HCT116 (cell line): ENCODE measurements around the gene CLCA4. TPM values are rescaled to one million over a fixed set of nuclear protein-coding genes. Genes with fewer than 3 reads are reported as not detected.

Experiments
- ATAC-seq: fragments of 200-7000 bp; cut with Tn5 transposase; 2 replicates; pipeline ENCODE4 v1.9.1; 2020; ENCODE audit warnings: mild to moderate bottlenecking, moderate library complexity
- BruUV-seq: library from RNA; stranded (reverse); fragments of 400-500 nt; replicated peaks from 2 replicates; lab custom pipeline; 2021; lab: Mats Ljungman, UMichigan
- CTCF ChIA-PET: fragments of 300-600 bp; sonication (Branson Sonifier 250); formaldehyde crosslinking; loops from one replicate; lab custom pipeline; 2021; ENCODE audit warnings: antibody characterized with exemption; lab: Charles Lee
- POLR2A ChIA-PET: fragments of 300-600, 350-600 bp; sonication (Branson Sonifier 250); formaldehyde crosslinking; loops from one replicate; lab custom pipeline; 2021; ENCODE audit warnings: antibody characterized with exemption; lab: Charles Lee
- RAD21 ChIA-PET, 2 experiments: fragments of 300-600 bp; sonication (Branson Sonifier 250); formaldehyde crosslinking; loops; one replicate each; lab custom pipeline; 2023; ENCODE audit warnings: low total read pairs in 2 of 2; ENCODE audit not compliant: uncharacterized antibody in 2 of 2, unreplicated experiment in 2 of 2, low non-redundant PET in 1 of 2; lab: Charles Lee
- DNase-seq: peaks from one replicate; pipeline ENCODE4 v3.0.0-alpha.2; 2010; ENCODE audit warnings: low read depth, low spot score
- H2AFZ ChIP-seq: fragments of 200-600 bp; shearing (Covaris generic), sonication (generic); 2 replicates; pipeline ENCODE4 v1.6.1; 2017; ENCODE audit warnings: low read depth, mixed run types, mixed read lengths, antibody characterized with exemption, low read length; ENCODE audit not compliant: poor library complexity, severe bottlenecking
- H3K27ac ChIP-seq: 2 replicates; pipeline ENCODE4 v1.5.1; 2012; ENCODE audit warnings: low read depth, low read length
- H3K27me3 ChIP-seq: fragments of 200-600 bp; sonication (generic); 2 replicates; pipeline ENCODE4 v1.6.1; 2016; ENCODE audit warnings: mixed run types, low read length, mixed read lengths; ENCODE audit not compliant: insufficient read depth
- H3K36me3 ChIP-seq, 2 experiments: fragments of 200-500 bp in 1 of 2; fragments of 200-600 bp in 1 of 2; sonication (Bioruptor generic) in 1 of 2; sonication (generic) in 1 of 2; 2 replicates each; pipeline versions ENCODE4 v1.5.1 to v1.6.1; 2014 to 2016; ENCODE audit warnings: low read length in 2 of 2, inconsistent platforms in 1 of 2, mixed read lengths in 1 of 2, mixed run types in 1 of 2; ENCODE audit not compliant: insufficient read depth in 2 of 2, control insufficient read depth in 1 of 2
- H3K4me1 ChIP-seq, 2 experiments: fragments of 200-600 bp in 1 of 2; sonication (generic) in 1 of 2; 2 replicates each; pipeline versions ENCODE4 v1.5.1 to v1.6.1; 2012 to 2017; ENCODE audit warnings: low read length in 2 of 2, inconsistent platforms in 1 of 2, mild to moderate bottlenecking in 1 of 2, mixed read lengths in 1 of 2, mixed run types in 1 of 2, moderate library complexity in 1 of 2; ENCODE audit not compliant: insufficient read depth in 2 of 2, control insufficient read depth in 1 of 2
- H3K4me2 ChIP-seq: fragments of 200-600 bp; sonication (generic); 2 replicates; pipeline ENCODE4 v1.6.1; 2017; ENCODE audit warnings: mixed run types, low read length, mixed read lengths
- H3K4me3 ChIP-seq, 2 experiments: fragments of 200-600 bp in 1 of 2; sonication (generic) in 1 of 2; replicated peaks in 1 of 2; 2 replicates each; pipeline ENCODE4 v1.5.1; 2011 to 2016; ENCODE audit warnings: low read length in 2 of 2, control low read depth in 1 of 2, low read depth in 1 of 2, mild to moderate bottlenecking in 1 of 2, mixed read lengths in 1 of 2, mixed run types in 1 of 2
- H3K79me2 ChIP-seq: fragments of 200-600 bp; sonication (generic); 2 replicates; pipeline ENCODE4 v1.6.1; 2017; ENCODE audit warnings: mild to moderate bottlenecking, mixed run types, low read length, moderate library complexity, mixed read lengths; ENCODE audit not compliant: insufficient read depth
- H3K9ac ChIP-seq: fragments of 200-600 bp; sonication (generic); 2 replicates; pipeline ENCODE4 v1.6.1; 2016; ENCODE audit warnings: low read length, mixed read lengths
- H3K9me2 ChIP-seq: fragments of 200-600 bp; sonication (generic), shearing (Covaris generic); 2 replicates; pipeline ENCODE4 v1.6.1; 2017; ENCODE audit warnings: mixed run types, mild to moderate bottlenecking, moderate library complexity; ENCODE audit not compliant: insufficient read depth
- H3K9me3 ChIP-seq, 2 experiments: fragments of 200-500 bp in 1 of 2; fragments of 200-600 bp in 1 of 2; sonication (Bioruptor generic) in 1 of 2; sonication (generic) in 1 of 2; 2 replicates each; pipeline ENCODE4 v1.6.1; 2014 to 2017; ENCODE audit warnings: low read length in 2 of 2, mixed read lengths in 2 of 2, inconsistent platforms in 1 of 2, low read depth in 1 of 2, mild to moderate bottlenecking in 1 of 2, mixed run types in 1 of 2, moderate library complexity in 1 of 2; ENCODE audit not compliant: control insufficient read depth in 1 of 2, insufficient read depth in 1 of 2
- H4K20me1 ChIP-seq: fragments of 200-600 bp; sonication (generic), shearing (Covaris generic); 2 replicates; pipeline ENCODE4 v1.6.1; 2017; ENCODE audit warnings: mixed run types, mild to moderate bottlenecking, moderate library complexity; ENCODE audit not compliant: insufficient read depth
- CBX3 ChIP-seq: IDR thresholded peaks from 2 replicates; pipeline ENCODE4 v1.6.1; 2012; ENCODE audit warnings: low read depth
- CEBPB ChIP-seq: IDR thresholded peaks from 2 replicates; pipeline ENCODE4 v1.6.1; 2012; ENCODE audit warnings: low read depth
- EGR1 ChIP-seq: IDR thresholded peaks from 2 replicates; pipeline ENCODE4 v1.6.1; 2012; ENCODE audit warnings: low read depth
- ELF1 ChIP-seq: IDR thresholded peaks from 2 replicates; pipeline ENCODE4 v1.6.1; 2012; ENCODE audit warnings: low read depth, borderline replicate concordance
- EZH2 ChIP-seq: fragments of 200-600 bp; sonication (generic); IDR thresholded peaks from 2 replicates; pipeline ENCODE4 v1.6.1; 2017; ENCODE audit warnings: antibody characterized with exemption, mixed run types
- MAX ChIP-seq: IDR thresholded peaks from 2 replicates; pipeline ENCODE4 v1.6.1; 2012
- RAD21 ChIP-seq: IDR thresholded peaks from 2 replicates; pipeline ENCODE4 v1.6.1; 2012; ENCODE audit warnings: low read depth, mild to moderate bottlenecking
- REST ChIP-seq: IDR thresholded peaks from 2 replicates; pipeline ENCODE4 v1.6.1; 2012; ENCODE audit warnings: low read depth
- SIN3A ChIP-seq: IDR thresholded peaks from 2 replicates; pipeline ENCODE4 v1.6.1; 2012; ENCODE audit warnings: low read depth
- SP1 ChIP-seq: IDR thresholded peaks from 2 replicates; pipeline ENCODE4 v1.6.1; 2012; ENCODE audit warnings: low read depth
- SRF ChIP-seq: IDR thresholded peaks from 2 replicates; pipeline ENCODE4 v1.6.1; 2012; ENCODE audit warnings: low read depth
- ZBTB33 ChIP-seq: IDR thresholded peaks from 2 replicates; pipeline ENCODE4 v1.6.1; 2011; ENCODE audit warnings: mild to moderate bottlenecking, low read length, moderate library complexity; ENCODE audit not compliant: insufficient replicate concordance; ENCODE audit errors: extremely low read depth
- ZNF274 ChIP-seq: fragments of 200-500 bp; sonication (Bioruptor generic); IDR thresholded peaks from 2 replicates; pipeline ENCODE4 v1.6.1; 2014; ENCODE audit warnings: mild to moderate bottlenecking, low read depth, low read length, inconsistent platforms
- intact Hi-C: fragments of 100-400 bp; cut with micrococcal nuclease; formaldehyde crosslinking; loops from 2 replicates; pipeline ENCODE4 v1.10.0; 2022
- total RNA-seq: library from RNA; stranded (reverse); gene quantifications from one replicate; pipeline ENCODE4 v1.2.1, GENCODE V29; 2021; ENCODE audit not compliant: unreplicated experiment
- TF ChIP-seq, protein P1 (sequence below): IDR thresholded peaks from 2 replicates; pipeline ENCODE4 v1.6.1; 2012
- TF ChIP-seq, protein P2 (sequence below), 3 experiments: fragments of 200-600 bp in 1 of 3; sonication (generic) in 1 of 3; IDR thresholded peaks in 2 of 3; conservative IDR thresholded peaks in 1 of 3; 2 replicates each; pipeline ENCODE4 v1.5.1; 2012 to 2017; ENCODE audit warnings: low read depth in 2 of 3, low read length in 2 of 3, antibody characterized with exemption in 1 of 3, borderline replicate concordance in 1 of 3, control low read depth in 1 of 3, mild to moderate bottlenecking in 1 of 3, mixed read lengths in 1 of 3, mixed run types in 1 of 3, moderate library complexity in 1 of 3; ENCODE audit not compliant: insufficient read depth in 1 of 3

The CLCA4 gene
- total RNA-seq, 1 experiment from 2014 or later = not detected

- no peak for TF ChIP-seq EGR1
- TF ChIP-seq CBX3 = no peak
- TF ChIP-seq ELF1 = no peak
- TF ChIP-seq CEBPB = no peak
- no peak for TF ChIP-seq RAD21
- no peak for TF ChIP-seq SRF
- TF ChIP-seq ZNF274 = no peak
- no peak for TF ChIP-seq SP1
- no peak for TF ChIP-seq SIN3A
- no peak for TF ChIP-seq ZBTB33
- no peak for TF ChIP-seq MAX
- TF ChIP-seq, protein P1, sequence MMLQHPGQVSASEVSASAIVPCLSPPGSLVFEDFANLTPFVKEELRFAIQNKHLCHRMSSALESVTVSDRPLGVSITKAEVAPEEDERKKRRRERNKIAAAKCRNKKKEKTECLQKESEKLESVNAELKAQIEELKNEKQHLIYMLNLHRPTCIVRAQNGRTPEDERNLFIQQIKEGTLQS = no peak
- TF ChIP-seq, protein P2, sequence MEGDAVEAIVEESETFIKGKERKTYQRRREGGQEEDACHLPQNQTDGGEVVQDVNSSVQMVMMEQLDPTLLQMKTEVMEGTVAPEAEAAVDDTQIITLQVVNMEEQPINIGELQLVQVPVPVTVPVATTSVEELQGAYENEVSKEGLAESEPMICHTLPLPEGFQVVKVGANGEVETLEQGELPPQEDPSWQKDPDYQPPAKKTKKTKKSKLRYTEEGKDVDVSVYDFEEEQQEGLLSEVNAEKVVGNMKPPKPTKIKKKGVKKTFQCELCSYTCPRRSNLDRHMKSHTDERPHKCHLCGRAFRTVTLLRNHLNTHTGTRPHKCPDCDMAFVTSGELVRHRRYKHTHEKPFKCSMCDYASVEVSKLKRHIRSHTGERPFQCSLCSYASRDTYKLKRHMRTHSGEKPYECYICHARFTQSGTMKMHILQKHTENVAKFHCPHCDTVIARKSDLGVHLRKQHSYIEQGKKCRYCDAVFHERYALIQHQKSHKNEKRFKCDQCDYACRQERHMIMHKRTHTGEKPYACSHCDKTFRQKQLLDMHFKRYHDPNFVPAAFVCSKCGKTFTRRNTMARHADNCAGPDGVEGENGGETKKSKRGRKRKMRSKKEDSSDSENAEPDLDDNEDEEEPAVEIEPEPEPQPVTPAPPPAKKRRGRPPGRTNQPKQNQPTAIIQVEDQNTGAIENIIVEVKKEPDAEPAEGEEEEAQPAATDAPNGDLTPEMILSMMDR (IDR thresholded peaks at IDR 0.05 in 2 of 3, conservative IDR thresholded peaks at IDR 0.05 in 1 of 3; ENCODE audit: borderline replicate concordance in 1 of 3, insufficient read depth in 1 of 3, low read depth in 2 of 3, low read length in 2 of 3) = no peak
- TF ChIP-seq REST = no peak
- TF ChIP-seq EZH2 = no peak
- TF ChIP-seq, all 23 proteins: peak for 0
- intact Hi-C loops = no loop called here
- H3K4me1 ChIP-seq = peaks cover 0 to 5% of the 10 kb centered on the region in 2 experiments; a peak in 2 of 4 replicates
- H4K20me1 ChIP-seq = no peaks in the 10 kb centered on the region
- RAD21 ChIA-PET = no interaction called here
- H3K4me2 ChIP-seq = no peak overlapping the region
- POLR2A ChIA-PET = no interaction called here
- H3K27me3 ChIP-seq = no peaks in the 10 kb centered on the region
- ATAC-seq (no peak), DNase-seq (no peak)
- no peaks in the 10 kb centered on the region for H3K36me3 ChIP-seq
- BruUV-seq = no TSS peak
- H3K79me2 ChIP-seq = no peaks in the 10 kb centered on the region
- no peaks in the 10 kb centered on the region for H3K9me3 ChIP-seq
- no peak overlapping the region for H3K9ac ChIP-seq
- H3K27ac ChIP-seq = no peak overlapping the region
- no peak overlapping the region for H2AFZ ChIP-seq
- CTCF ChIA-PET = no interaction called here
- H3K4me3 ChIP-seq = no peak overlapping the region
- no peaks in the 10 kb centered on the region for H3K9me2 ChIP-seq
Measured at GRCh38 chr1:86522240-86522639, 24.6 kb upstream of the CLCA4 start.
